HepG2 (cell line): ENCODE data around the gene PDE2A. TPM values are rescaled to one million over a fixed set of nuclear protein-coding genes. Genes with fewer than 3 reads are reported as not detected.

Source experiments
- SMC3 ChIP-seq: IDR thresholded peaks from 2 replicates; pipeline ENCODE4 v1.6.1; 2011; ENCODE audit warnings: low read length, improper control_type of control experiment
- STAG1 ChIP-seq: sonication (generic); formaldehyde crosslinking; IDR thresholded peaks from 2 replicates; pipeline ENCODE4 v1.4.0; 2020; ENCODE audit warnings: missing genetic modification reagents
- ZNF124 ChIP-seq: sonication (generic); formaldehyde crosslinking; IDR thresholded peaks from 2 replicates; pipeline ENCODE4 v1.4.0; 2020; ENCODE audit warnings: missing genetic modification reagents
- ZNF205 ChIP-seq: IDR thresholded peaks from 2 replicates; pipeline ENCODE4 v1.6.1; 2018; ENCODE audit warnings: missing biosample characterization, missing genetic modification reagents
- ZNF747 ChIP-seq: sonication (generic); formaldehyde crosslinking; IDR thresholded peaks from 2 replicates; pipeline ENCODE4 v1.8.1; 2023; ENCODE audit warnings: missing genetic modification reagents, mild to moderate bottlenecking, borderline replicate concordance
- polyA plus RNA-seq, 8 experiments: library from polyadenylated mRNA; depleted of rRNA in 3 of 8; stranded (reverse) in 7 of 8; unstranded in 1 of 8; fragments of >200 nt; fragmentation: Illumina TruSeq in 4 of 8; extraction: Trizol in 4 of 8; gene quantifications; 2 replicates each; pipeline versions ENCODE4 v1.2.1 to v1.2.3, GENCODE V29; 2011 to 2016; ENCODE audit warnings: low read depth in 4 of 8, missing spikeins in 1 of 8, mixed read lengths in 1 of 8; ENCODE audit not compliant: insufficient read depth in 1 of 8
- total RNA-seq, 5 experiments: library from RNA; depleted of rRNA; stranded (reverse); fragments of >200 nt; fragmentation: Illumina TruSeq; extraction: Trizol; gene quantifications; 2 replicates each; pipeline ENCODE4 v1.2.3, GENCODE V29; 2016; ENCODE audit warnings: low read depth in 1 of 5
- TF ChIP-seq, protein P1 (sequence below): sonication (generic); formaldehyde crosslinking; IDR thresholded peaks from 2 replicates; pipeline ENCODE4 v1.5.1; 2020; ENCODE audit warnings: missing genetic modification reagents, mild to moderate bottlenecking, borderline replicate concordance
- TF ChIP-seq, protein P2 (sequence below): sonication (generic); formaldehyde crosslinking; IDR thresholded peaks from 2 replicates; pipeline ENCODE4 v1.5.0; 2020; ENCODE audit warnings: mild to moderate bottlenecking, missing genetic modification reagents, borderline replicate concordance

Gene PDE2A
- total and polyA plus RNA-seq, 2 of the 13 experiments (the other 11 are each of a cell fraction or from before 2014, with no cell fraction given), result 3.1 TPM; not detected in 1

DNA sequence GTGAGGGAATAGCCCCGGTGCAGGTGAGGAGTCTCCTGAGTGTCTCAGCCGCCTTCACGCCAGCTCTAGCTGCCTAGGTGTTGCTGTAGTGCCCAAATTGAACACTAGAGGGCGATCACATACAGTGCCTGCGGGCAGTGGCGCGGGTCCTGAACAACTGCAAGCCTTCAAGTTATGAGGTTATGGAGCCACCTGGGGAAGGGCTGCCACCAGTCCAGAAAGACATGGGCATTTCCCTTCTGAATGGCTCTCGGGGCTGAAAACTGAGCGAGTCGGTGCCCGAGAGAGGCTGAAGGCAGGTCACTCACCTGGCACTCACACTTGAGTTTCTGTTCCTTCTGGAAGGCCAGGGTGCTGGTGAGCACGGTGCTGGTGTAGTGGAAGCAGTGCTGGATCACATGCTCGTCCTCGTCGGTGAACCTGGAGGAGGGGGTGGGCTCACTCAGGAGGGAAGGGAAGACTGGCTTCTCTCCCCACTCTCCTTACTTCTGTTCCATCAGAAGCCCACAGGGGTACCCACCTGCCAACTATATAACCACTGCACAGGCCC is 88.4 kb downstream of the PDE2A start (continued):
- TF ChIP-seq, protein P1, sequence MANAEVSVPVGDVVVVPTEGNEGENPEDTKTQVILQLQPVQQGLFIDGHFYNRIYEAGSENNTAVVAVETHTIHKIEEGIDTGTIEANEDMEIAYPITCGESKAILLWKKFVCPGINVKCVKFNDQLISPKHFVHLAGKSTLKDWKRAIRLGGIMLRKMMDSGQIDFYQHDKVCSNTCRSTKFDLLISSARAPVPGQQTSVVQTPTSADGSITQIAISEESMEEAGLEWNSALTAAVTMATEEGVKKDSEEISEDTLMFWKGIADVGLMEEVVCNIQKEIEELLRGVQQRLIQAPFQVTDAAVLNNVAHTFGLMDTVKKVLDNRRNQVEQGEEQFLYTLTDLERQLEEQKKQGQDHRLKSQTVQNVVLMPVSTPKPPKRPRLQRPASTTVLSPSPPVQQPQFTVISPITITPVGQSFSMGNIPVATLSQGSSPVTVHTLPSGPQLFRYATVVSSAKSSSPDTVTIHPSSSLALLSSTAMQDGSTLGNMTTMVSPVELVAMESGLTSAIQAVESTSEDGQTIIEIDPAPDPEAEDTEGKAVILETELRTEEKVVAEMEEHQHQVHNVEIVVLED (CRISPR knock-in tag), result no peak
- TF ChIP-seq SMC3 (peak; percentile 50), ZNF747 (CRISPR knock-in tag) (no peak), STAG1 (CRISPR knock-in tag) (peak; percentile 84), ZNF124 (CRISPR knock-in tag) (no peak), ZNF205 (CRISPR knock-in tag) (no peak)
- TF ChIP-seq, protein P2, sequence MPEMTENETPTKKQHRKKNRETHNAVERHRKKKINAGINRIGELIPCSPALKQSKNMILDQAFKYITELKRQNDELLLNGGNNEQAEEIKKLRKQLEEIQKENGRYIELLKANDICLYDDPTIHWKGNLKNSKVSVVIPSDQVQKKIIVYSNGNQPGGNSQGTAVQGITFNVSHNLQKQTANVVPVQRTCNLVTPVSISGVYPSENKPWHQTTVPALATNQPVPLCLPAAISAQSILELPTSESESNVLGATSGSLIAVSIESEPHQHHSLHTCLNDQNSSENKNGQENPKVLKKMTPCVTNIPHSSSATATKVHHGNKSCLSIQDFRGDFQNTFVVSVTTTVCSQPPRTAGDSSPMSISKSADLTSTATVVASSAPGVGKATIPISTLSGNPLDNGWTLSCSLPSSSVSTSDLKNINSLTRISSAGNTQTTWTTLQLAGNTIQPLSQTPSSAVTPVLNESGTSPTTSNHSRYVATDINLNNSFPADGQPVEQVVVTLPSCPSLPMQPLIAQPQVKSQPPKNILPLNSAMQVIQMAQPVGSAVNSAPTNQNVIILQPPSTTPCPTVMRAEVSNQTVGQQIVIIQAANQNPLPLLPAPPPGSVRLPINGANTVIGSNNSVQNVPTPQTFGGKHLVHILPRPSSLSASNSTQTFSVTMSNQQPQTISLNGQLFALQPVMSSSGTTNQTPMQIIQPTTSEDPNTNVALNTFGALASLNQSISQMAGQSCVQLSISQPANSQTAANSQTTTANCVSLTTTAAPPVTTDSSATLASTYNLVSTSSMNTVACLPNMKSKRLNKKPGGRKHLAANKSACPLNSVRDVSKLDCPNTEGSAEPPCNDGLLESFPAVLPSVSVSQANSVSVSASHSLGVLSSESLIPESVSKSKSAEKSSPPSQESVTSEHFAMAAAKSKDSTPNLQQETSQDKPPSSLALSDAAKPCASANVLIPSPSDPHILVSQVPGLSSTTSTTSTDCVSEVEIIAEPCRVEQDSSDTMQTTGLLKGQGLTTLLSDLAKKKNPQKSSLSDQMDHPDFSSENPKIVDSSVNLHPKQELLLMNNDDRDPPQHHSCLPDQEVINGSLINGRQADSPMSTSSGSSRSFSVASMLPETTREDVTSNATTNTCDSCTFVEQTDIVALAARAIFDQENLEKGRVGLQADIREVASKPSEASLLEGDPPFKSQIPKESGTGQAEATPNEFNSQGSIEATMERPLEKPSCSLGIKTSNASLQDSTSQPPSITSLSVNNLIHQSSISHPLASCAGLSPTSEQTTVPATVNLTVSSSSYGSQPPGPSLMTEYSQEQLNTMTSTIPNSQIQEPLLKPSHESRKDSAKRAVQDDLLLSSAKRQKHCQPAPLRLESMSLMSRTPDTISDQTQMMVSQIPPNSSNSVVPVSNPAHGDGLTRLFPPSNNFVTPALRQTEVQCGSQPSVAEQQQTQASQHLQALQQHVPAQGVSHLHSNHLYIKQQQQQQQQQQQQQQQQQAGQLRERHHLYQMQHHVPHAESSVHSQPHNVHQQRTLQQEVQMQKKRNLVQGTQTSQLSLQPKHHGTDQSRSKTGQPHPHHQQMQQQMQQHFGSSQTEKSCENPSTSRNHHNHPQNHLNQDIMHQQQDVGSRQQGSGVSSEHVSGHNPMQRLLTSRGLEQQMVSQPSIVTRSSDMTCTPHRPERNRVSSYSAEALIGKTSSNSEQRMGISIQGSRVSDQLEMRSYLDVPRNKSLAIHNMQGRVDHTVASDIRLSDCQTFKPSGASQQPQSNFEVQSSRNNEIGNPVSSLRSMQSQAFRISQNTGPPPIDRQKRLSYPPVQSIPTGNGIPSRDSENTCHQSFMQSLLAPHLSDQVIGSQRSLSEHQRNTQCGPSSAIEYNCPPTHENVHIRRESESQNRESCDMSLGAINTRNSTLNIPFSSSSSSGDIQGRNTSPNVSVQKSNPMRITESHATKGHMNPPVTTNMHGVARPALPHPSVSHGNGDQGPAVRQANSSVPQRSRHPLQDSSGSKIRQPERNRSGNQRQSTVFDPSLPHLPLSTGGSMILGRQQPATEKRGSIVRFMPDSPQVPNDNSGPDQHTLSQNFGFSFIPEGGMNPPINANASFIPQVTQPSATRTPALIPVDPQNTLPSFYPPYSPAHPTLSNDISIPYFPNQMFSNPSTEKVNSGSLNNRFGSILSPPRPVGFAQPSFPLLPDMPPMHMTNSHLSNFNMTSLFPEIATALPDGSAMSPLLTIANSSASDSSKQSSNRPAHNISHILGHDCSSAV (CRISPR knock-in tag), result 0 out of 2 replicates have a peak, but pooled peaks have one; percentile 30
